ENCODE measurements around the gene KCTD16.

The KCTD16 gene

DNA sequence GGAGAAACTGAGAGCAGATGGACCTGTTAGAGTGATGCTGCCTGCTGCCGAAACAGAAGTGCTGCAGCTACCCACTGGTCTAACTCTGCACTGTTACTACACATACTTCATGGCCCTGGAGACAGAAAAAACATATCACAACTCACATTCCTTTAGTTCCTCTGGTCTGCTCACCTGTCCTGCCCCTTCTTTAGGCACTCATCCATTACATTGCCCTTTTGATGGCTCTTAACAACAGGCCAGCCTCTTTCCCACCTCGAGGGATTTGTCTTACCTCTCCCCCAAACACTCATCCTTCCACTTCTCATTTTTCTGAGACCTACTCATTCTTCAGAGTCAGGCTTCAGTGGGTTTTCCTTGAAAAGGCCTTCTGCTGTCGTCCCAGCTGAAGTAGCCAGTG, 49.2 kb downstream of the KCTD16 start:
- DNase-seq = no peak

DNA sequence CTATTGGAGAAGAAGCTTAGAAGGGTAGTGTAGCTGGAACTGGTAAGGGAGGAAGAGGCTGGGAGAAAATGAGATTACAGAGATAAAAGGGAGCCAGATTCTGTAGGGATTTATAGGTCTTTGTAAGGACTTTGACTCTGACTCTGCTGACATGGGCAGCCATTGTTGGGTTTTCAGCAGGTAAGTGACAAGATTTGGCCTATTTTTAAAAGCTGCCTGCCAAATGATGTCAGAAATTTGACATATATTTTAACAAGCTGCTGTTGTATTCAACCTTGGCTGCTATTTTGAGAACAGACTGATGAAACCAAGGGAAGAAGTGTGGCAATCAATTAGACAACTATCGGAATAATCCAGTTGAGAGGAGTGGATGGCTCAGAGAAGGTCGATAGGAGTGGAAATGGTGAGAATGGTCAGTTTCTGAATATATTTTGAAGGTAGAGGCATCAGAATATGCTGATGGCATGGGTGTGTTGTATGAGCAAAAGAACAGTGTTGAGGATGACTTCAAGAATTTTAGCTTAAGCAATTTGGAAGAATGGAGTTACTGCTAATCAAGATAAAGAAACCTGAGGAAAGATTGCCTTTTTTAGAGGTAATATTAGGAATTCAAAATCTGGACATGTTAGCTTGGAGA, 56.8 kb downstream of the KCTD16 start:
- DNase-seq = no peak

DNA sequence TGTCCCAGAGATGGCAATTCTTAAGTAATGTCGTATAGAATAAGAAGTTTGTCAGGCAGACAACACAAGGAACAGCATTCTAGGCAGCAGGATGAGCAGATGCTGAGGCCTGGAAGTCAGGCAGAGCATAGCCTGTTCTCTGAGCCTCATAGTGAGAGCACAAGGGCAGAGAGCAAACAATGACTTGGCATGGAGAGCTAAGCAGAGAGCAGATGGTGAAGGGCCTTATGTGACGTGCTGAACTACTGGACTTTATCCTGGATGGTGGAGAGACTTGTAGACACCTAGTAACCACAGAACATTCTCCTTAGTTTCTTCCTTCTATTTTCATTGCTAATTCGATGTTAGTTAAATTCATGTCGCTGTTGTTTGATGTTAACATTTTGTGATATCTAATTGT, 60.1 kb downstream of the KCTD16 start:
- DNase-seq = no peak

GRCh38 chr5:144232285-144232684, 61.6 kb downstream of the KCTD16 start:
- no peak for DNase-seq

DNA sequence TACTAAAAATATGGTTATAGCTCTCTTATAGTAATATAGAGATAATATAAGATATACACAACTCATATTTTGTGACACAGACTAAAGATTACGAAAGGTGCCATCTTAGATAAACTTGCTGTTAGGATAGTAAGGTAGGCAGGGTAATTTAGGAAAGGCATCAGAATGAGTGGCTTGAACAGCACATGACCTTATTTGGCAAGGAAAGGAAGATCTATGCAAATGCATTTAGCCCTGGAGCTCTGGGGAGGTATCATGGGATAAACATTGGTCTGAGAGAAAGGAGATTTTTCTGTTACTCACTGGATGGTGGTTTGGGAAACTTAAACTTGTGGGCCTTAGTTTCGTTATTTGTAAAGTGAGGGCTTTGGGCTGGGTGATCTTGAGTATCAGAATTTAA, 65.8 kb downstream of the KCTD16 start:
- DNase-seq = no peak

- DNase-seq = no peak
Observed at GRCh38 chr5:144237851-144238250, 67.2 kb downstream of the KCTD16 start.

DNA sequence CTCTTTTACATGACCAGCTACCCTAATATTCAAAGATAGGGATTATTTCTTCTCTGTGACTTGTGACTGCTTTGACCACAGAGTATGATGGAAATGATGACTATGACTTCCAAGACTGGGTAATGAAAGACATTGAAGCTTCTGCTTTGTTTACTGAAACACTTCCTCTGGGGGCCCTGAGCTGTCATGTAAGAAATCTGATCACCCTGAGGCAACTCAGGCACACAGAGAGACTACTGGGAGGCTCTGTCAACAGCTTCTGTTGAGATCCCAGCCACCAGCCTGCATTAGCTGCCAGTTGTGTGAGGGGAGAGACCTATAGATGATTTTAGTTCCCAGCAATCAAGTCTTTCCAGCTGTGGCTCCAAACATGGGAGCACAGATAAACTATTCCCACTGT, 76.5 kb downstream of the KCTD16 start:
- no peak for DNase-seq

DNA sequence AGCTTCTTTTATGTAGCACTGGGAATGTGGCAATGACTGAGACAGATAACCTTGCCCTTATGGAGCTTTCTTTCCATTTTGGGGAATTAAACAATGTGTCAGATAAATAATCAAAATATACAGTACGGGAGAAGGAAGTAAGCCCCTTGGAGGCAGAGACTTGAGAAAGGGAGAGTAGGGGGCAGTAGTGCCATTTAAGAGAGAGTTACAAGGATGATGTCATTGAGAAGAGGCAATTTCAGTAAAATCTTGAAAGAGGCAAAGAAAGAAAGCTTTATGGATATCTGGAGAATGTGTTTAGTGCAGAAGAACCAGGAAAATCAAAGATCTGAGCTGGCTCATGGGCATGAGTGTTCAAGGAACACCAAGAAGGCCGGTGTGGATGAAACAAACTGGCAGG, 77.3 kb downstream of the KCTD16 start:
- no peak for DNase-seq

DNA sequence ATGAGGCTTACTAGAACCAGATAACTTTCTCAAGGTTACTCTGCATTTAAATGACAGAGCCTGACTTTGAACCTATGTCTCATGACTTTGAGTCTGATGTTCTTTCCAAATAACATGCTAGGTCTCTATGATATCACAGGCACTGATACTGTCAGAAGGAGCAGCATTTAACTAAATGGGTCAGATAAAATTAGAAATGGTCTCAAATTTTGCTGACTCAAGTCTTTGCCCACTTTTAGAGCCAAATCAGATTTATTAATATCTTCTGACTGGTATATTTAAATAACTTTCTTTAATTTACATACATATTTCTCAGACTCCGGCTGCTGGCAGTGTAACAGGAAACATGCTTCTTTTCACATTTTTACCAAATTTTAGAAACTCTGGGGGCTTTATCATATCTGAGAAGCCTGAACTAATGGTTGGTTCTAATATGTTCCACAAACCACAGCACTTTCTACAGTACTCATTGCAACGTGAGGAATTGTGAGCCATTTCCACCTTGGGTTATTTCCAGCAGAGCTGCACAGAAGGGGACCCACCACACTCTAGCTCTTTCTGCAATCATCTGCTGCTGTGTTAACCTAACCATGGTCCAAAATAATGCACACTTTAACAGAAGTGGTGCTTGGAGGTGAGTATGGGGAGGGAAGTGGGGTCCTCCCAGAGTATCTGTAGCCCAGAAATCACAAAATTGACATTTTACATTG, 79.2 kb downstream of the KCTD16 start:
- no peak for DNase-seq

DNA sequence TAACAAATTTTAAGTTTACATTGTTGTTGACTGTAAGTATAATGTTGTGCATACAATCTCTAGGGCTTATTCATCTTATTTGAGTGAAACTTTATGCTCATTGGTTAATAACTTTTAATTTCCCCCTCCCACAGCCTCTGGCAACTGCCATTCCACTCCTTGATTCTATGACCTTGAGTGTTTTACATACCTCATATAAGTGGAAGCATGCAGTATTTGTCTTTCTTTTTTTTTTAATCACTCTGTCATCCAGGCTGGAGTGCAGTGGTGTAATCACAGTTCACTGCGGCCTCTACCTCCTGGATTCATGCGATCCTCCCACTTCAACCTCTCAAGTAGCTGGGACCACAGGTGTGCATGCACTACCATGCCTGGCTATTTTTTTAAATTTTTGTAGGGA, 83.9 kb downstream of the KCTD16 start:
- DNase-seq = no peak

GRCh38 chr5:144260121-144260520, 89.4 kb downstream of the KCTD16 start:
- DNase-seq = no peak

- no peak for DNase-seq
Observed at GRCh38 chr5:144265643-144266247, 95.1 kb downstream of the KCTD16 start.

DNA sequence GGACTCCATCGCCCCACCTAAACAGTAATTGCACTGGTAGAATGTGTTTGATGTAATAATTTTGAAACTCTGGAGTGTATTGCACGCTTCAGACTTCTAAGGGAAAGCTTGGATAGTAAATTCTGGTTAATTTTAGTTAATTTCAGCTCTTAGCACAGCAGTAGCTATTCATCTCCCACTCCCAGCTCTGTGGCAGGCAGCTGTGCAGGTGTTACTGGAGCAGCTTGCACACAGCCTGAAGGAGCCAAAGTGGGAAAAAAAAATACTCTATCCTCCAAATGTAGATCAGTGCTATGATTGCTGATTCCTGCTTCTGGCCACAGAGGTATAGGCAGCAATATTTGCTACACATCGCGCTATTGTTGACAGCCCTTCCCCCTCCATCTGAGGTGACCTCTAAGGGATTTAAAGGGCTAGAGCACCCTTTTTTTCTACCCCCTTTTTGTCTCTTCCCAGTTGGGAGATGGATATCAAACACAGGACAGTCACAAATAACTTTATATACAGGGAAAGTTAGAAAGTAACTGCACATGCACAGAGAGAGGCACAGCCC, 97.4 kb downstream of the KCTD16 start:
- DNase-seq = no peak

- no peak for DNase-seq
Observed at GRCh38 chr5:144273232-144274027, 102.8 kb downstream of the KCTD16 start.

DNA sequence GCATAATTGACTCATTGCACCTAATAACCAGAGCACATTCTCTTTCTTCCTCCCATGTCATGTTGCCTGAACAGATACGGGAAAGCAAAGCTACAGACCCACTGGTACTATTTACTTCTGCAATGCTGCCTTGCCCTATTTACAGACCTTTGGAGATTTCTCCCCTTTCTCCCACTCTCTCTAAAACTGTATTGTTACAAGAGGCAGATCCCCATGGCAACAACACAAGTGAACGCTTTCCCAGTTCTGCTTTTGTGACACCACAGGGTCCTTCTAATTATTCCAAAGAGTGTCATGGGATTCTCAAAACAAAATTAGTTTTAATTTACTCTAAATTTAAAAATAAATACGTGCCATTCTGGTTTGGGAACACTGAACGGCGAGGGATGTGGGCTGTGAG, 104.7 kb downstream of the KCTD16 start:
- DNase-seq = no peak

- DNase-seq = no peak
Observed at GRCh38 chr5:144276034-144276822, 105.6 kb downstream of the KCTD16 start.

GRCh38 chr5:144281784-144282183, 111.1 kb downstream of the KCTD16 start:
- no peak for DNase-seq

DNA sequence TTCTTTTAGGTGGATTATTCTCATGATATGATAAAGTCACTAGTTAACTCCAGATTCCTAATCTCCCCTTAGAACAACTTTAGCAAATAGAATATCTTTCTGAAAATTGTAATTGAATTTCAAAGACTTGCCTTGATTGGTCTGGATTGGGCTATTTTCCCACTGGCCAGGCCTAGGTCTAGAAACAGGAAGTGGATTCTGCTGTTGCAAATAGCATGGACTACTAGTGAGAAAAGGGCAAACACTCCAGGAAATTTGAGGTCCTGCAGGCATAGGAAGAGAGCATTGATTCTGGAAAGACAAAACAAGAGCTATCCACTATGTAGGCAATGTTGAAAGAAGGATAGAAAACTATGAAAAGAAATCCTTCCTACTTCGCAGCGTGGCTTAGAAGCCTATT, 113.4 kb downstream of the KCTD16 start:
- no peak for DNase-seq

GRCh38 chr5:144284931-144285502, 114.3 kb downstream of the KCTD16 start:
- no peak for DNase-seq

GRCh38 chr5:144289277-144289676, 118.6 kb downstream of the KCTD16 start:
- DNase-seq = no peak

GRCh38 chr5:144292029-144292428, 121.4 kb downstream of the KCTD16 start:
- no peak for DNase-seq

DNA sequence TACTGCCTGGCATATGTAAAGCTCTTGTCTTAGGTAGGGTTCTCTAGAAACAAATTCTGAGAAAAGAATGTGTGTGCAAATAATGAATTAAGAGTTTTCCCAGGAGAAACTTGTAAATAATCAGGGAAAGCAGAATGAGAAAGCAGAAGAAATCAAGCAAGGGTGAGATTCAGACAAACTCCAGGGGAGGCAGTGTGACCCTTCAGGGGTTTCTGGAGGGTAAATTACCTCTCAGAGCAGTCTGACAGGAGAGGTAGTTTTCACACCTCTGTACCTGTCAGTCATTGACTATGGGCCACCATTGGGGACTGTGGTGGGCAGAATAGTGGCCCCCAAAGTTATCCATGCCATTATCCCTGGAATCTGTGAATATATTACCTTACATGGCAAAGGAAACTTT, 124.6 kb downstream of the KCTD16 start:
- no peak for DNase-seq

Data from CD4-positive, alpha-beta T cell treated with Interleukin-4 for 1 hour (primary cell).